Stomach smooth muscle (tissue), 2 donors: ENCODE results near the gene DNAJC13.

Experiments used
- H3K27ac ChIP-seq: one replicate; pipeline ENCODE4 v1.7.0; 2013; ENCODE audit warnings: mild to moderate bottlenecking, low read length, inconsistent platforms
- H3K27me3 ChIP-seq, 2 donors: one replicate each; pipeline ENCODE4 v1.7.0; 2013; ENCODE audit warnings: low read length in 2 of 2; ENCODE audit not compliant: insufficient read depth in 2 of 2, control insufficient read depth in 1 of 2
- H3K36me3 ChIP-seq, 2 donors: one replicate each; pipeline ENCODE4 v1.7.0; 2013; ENCODE audit warnings: low read length in 2 of 2; ENCODE audit not compliant: control insufficient read depth in 2 of 2, insufficient read depth in 2 of 2
- H3K4me1 ChIP-seq: one replicate; pipeline ENCODE4 v1.7.0; 2013; ENCODE audit warnings: low read length; ENCODE audit not compliant: control insufficient read depth, insufficient read depth
- H3K4me3 ChIP-seq, 2 donors: one replicate each; pipeline ENCODE4 v1.7.0; 2013; ENCODE audit warnings: low read length in 2 of 2
- H3K9ac ChIP-seq, 2 donors: one replicate each; pipeline ENCODE4 v1.7.0; 2013; ENCODE audit warnings: low read length in 2 of 2, mild to moderate bottlenecking in 1 of 2
- H3K9me3 ChIP-seq, 2 donors: one replicate each; pipeline ENCODE4 v1.7.0; 2013; ENCODE audit warnings: low read length in 2 of 2; ENCODE audit not compliant: control insufficient read depth in 2 of 2
- donor health status: healthy.
- donor health status: Pancreatic carcinoma.

DNAJC13 gene

DNA sequence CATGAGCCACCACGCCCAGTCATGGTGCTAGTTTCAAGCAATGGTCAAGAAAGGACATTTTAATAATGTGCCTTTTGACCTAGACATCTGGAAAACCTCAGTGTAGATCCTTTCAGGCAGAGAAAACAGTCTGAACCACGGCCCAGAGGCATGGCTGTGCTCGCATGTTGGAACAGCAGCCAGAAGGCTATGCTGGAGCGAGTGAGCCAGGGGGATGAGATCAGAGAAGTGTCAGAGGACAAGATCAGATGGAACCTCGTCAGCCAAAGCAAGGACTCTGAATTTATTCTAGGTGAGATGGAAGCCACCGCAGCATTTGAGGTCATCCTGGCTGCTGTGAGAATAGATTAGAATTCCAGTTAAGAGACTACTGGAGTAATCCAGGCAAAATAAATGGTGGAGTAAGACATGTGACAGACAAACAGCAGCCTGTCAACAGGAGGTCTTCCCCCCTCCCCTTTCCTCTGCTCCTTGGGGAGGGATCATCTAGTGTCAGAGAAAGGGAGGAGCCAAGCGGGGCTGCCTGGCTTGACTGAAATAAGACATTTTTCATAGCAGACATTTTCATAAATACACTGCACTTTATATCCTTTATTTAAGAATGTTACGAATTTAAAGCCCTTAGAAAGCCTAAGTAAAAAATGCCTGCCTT is 139.3 kb downstream of the DNAJC13 start:
- Histone ChIP-seq H3K9ac (no peak overlapping the region), H3K36me3 (peaks cover 15 to 19% of the 10 kb centered on the region in 2 donors), H3K9me3 (no peaks in the 10 kb centered on the region), H3K27me3 (no peaks in the 10 kb centered on the region), H3K27ac (no peak overlapping the region), H3K4me3 (no peak overlapping the region), H3K4me1 (peaks cover 11% of the 10 kb centered on the region)

DNA sequence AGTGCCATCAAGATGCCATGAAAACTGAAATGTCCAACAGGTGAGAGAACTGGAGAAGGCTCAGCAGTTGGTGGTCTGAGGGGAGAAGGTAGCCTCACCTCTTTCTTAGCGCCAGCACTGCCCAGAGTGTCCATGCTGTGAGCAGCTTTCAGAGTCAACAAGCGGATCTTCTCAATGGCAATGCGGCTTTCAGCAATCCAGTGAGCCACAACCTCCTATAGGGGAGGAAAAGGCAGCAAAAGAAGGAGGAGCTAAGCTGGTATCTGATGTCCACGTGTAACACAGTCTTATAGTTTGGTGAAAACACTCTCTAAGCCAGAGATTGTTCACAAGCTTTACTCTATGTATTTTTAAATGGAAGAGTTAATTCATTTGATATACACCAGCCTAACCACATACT is 143.7 kb downstream of the DNAJC13 start:
- Histone ChIP-seq H3K27ac (no peak overlapping the region), H3K4me3 (no peak overlapping the region), H3K9me3 (no peaks in the 10 kb centered on the region), H3K4me1 (peaks cover 5% of the 10 kb centered on the region), H3K36me3 (peaks cover 17 to 19% of the 10 kb centered on the region in 2 donors), H3K9ac (no peak overlapping the region), H3K27me3 (no peaks in the 10 kb centered on the region)

DNA sequence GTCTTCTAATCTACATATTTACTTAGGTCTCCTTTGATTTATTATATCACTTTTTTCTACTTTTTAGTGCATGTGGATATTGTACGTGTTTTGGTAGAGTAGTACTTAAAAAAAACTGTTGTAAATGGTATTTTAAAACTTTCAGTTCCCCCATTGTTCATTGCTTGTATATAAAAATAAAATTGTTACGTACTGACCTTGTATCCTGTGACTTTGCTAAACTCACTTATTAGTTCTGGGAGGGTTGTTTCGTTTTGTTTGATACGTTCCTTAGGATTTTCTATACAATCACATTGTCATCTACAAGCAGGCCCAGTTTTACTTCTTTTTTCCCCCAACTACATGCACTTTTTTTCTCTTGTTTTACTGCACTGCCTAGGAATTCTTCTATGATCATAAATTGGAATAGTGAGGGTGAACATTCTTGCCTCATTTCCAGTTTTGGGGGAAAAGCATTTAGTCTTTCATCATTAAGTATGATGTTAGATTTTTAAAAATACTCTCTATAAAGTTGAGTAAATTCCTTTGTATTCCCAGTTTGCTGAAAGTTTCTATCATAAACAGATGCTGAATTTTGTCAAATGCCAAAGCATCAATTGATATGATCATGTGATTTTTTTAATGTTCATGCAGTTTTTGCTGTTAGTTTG is 146.2 kb downstream of the DNAJC13 start:
- peaks cover 11 to 14% of the 10 kb centered on the region in 2 donors for H3K36me3 ChIP-seq
- H3K27ac ChIP-seq: no peak overlapping the region
- H3K9ac ChIP-seq: no peak overlapping the region
- no peaks in the 10 kb centered on the region for H3K27me3 ChIP-seq
- no peaks in the 10 kb centered on the region for H3K4me1 ChIP-seq
- H3K4me3 ChIP-seq: no peak overlapping the region
- H3K9me3 ChIP-seq: no peaks in the 10 kb centered on the region

DNA sequence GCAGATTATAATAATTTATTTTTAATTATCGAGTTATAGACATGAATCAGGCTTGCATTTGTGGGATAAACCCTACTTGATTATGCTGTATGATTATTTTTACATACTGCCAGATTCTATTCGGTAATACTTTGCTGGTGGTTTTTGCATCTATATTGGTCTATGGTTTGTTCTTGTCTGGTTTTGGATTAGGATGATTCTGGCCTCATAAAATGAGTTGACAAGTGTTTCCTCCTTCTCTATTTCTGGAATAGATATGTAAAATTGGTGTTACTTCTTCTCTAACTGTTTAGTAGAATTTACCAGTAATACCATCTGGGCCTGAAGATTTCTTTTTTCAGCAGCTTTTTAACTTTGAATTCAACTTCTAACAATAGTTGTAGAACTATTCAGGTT is 146.8 kb downstream of the DNAJC13 start:
- Histone ChIP-seq H3K36me3 (peaks cover 9 to 11% of the 10 kb centered on the region in 2 donors), H3K4me1 (no peaks in the 10 kb centered on the region), H3K27me3 (no peaks in the 10 kb centered on the region), H3K4me3 (no peak overlapping the region), H3K27ac (no peak overlapping the region), H3K9ac (no peak overlapping the region), H3K9me3 (no peaks in the 10 kb centered on the region)

DNA sequence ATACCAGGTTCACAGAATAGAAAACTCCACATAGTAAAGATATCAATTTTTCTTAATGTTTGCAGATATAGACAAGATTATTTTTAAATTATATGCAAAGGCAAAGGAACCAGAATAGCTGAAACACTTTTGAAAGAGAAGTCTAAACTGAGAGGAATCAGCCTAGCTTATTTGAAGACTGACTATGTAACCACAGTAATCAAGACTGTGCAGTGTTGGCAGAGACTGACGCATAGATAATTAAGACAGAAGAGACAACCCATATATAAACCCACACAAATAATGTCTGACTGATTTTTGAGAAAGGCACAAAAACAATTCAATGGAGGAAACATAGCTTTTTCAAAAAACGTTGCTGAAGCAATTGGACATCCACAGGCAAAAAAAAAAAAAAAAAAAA is 151.1 kb downstream of the DNAJC13 start:
- H3K36me3 ChIP-seq: peaks cover 0 to 4% of the 10 kb centered on the region in 2 donors
- H3K4me1 ChIP-seq: no peaks in the 10 kb centered on the region
- no peaks in the 10 kb centered on the region for H3K27me3 ChIP-seq
- no peak overlapping the region for H3K4me3 ChIP-seq
- H3K9me3 ChIP-seq: peaks cover 0 to 6% of the 10 kb centered on the region in 2 donors
- no peak overlapping the region for H3K9ac ChIP-seq
- no peak overlapping the region for H3K27ac ChIP-seq

DNA sequence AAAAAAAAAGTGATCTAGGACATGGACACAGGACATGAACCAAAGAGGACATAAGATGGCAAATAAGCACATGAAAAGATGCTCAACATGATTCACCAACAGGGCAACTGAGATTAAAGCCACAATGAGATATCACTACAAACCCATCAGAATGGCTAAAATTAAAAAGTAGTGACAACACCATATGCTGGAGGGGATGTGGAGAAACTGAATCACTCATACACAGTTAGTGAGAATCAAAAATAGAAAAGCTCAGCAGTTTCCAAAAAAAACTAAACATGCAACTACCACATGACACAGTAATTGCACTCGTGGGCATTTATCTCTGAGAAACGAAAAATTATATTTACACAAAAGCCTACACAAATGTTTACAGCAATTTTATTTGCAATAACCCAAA is 151.9 kb downstream of the DNAJC13 start:
- Histone ChIP-seq H3K9ac (no peak overlapping the region), H3K4me3 (no peak overlapping the region), H3K36me3 (peaks cover 0 to 4% of the 10 kb centered on the region in 2 donors), H3K27ac (no peak overlapping the region), H3K27me3 (no peaks in the 10 kb centered on the region), H3K9me3 (peaks cover 0 to 6% of the 10 kb centered on the region in 2 donors), H3K4me1 (no peaks in the 10 kb centered on the region)

DNA sequence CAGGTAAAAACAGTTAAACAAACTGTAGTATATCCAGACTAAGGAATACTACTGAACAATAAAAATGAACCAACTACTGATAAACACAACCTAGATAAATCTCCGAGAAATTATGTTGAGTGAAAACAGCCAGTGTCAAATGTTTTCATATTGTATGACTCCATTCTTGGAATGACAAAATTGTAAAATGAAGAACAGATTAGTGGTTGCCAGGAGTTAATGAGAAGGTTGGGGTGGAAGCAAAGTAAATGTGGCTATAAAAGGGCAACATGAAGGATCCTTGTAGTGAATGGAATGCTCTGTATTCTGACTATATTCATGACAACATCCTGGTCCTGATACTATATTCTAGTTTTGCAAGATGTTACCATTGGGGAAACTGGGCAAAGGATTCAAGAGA is 152.3 kb downstream of the DNAJC13 start:
- H3K4me1 ChIP-seq: no peaks in the 10 kb centered on the region
- peaks cover 0 to 4% of the 10 kb centered on the region in 2 donors for H3K36me3 ChIP-seq
- H3K9me3 ChIP-seq: peaks cover 0 to 6% of the 10 kb centered on the region in 2 donors
- H3K4me3 ChIP-seq: no peak overlapping the region
- no peak overlapping the region for H3K9ac ChIP-seq
- H3K27ac ChIP-seq: peak overlapping the region; percentile 3
- H3K27me3 ChIP-seq: no peaks in the 10 kb centered on the region

DNA sequence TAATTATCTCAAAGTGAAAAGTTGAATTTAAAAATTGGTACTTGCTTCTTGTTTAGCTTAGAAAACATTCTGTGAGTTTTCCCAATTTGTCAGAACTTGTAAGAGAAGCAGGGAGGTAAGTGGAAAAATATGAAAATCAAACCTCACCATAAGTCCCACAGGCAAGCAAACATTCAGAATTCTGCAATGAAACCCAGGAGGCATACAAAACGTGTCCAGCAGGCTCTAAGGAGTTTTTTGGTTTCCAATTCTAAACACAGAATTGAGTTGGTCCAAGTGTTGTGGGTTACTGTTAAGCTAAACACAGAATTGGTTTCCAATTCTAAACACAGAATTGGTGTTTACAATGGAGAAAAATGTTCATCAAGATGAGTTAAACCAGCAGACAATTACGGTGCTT is 152.7 kb downstream of the DNAJC13 start:
- peaks cover 0 to 6% of the 10 kb centered on the region in 2 donors for H3K9me3 ChIP-seq
- no peak overlapping the region for H3K9ac ChIP-seq
- no peak overlapping the region for H3K4me3 ChIP-seq
- H3K4me1 ChIP-seq: no peaks in the 10 kb centered on the region
- peak overlapping the region; percentile 3 for H3K27ac ChIP-seq
- peaks cover 0 to 4% of the 10 kb centered on the region in 2 donors for H3K36me3 ChIP-seq
- no peaks in the 10 kb centered on the region for H3K27me3 ChIP-seq

DNA sequence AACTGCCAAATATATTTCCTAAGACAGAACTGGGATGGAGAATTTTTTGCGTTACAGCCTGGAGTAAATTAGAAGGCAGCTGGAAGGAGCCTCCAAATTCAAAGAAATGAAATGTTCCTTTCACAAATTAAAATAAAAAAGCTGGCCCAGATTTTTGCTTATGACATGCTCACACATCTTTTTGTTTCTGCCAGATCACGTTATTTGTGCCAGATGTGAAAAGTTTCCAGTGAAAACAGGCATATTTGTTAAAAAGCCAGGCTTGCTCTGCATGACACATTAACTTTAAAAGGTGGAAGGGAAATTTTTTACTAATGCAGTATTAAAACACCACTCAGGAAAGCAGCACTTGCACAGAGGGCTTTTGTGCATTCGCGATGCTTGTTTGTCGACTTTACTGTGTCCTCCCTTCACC is 156.5 kb downstream of the DNAJC13 start:
- Histone ChIP-seq H3K36me3 (peaks cover 3 to 18% of the 10 kb centered on the region in 2 donors), H3K27me3 (no peaks in the 10 kb centered on the region), H3K4me3 (no peak overlapping the region), H3K9ac (no peak overlapping the region), H3K27ac (no peak overlapping the region), H3K4me1 (no peaks in the 10 kb centered on the region), H3K9me3 (peaks cover 0 to 6% of the 10 kb centered on the region in 2 donors)

DNA sequence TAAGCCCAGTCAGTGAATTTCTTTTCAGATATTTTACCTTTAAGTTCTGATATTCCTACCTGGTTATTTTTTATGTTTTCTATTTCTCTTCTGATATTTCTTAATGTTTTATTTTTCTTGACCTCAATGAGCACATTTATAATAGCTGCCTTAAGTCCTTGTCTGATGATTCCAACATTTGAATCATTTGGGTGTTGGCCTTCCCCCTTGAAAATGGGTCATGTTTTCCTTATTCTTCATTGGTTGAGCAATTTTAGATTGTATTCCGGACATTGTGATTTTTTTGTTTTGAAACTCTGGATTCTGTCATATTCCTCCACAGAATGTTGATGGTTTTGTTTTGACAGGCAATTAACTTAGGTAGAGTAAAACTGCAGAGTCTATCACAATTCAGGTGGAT is 170.1 kb downstream of the DNAJC13 start:
- Histone ChIP-seq H3K36me3 (no peaks in the 10 kb centered on the region), H3K27ac (no peak overlapping the region), H3K4me1 (no peaks in the 10 kb centered on the region), H3K4me3 (no peak overlapping the region), H3K27me3 (no peaks in the 10 kb centered on the region), H3K9ac (no peak overlapping the region), H3K9me3 (no peaks in the 10 kb centered on the region)
